GM12874 (cell line): ENCODE data around the gene TPD52L1.

ENCODE experiments used
- TF ChIP-seq, protein P1 (sequence below): IDR thresholded peaks from 2 replicates; pipeline ENCODE4 v1.5.1; 2011; ENCODE audit warnings: low read depth, mild to moderate bottlenecking, control low read depth, low read length, moderate library complexity; ENCODE audit not compliant: insufficient read depth

The TPD52L1 gene

DNA sequence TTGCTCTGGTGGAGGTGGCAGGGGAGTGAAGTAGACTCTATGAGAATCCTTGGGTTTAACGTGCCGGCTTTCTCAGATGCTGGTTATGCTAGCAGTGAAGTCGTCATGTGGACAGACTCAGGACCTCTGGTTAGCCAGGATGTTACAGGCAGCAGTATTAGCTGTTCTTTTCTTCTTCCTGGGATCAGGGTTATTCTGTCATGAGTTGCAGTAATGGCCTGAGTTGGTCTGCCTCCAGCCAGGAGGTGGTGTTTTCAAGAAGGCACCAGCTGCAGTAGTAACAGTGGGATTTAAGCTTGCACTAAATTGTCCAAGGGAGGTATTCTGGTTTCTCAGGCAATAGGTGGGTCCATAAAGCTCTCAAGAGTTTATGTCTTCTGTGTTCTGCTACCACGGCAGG is 91.5 kb downstream of the TPD52L1 start:
- TF ChIP-seq, protein P1, sequence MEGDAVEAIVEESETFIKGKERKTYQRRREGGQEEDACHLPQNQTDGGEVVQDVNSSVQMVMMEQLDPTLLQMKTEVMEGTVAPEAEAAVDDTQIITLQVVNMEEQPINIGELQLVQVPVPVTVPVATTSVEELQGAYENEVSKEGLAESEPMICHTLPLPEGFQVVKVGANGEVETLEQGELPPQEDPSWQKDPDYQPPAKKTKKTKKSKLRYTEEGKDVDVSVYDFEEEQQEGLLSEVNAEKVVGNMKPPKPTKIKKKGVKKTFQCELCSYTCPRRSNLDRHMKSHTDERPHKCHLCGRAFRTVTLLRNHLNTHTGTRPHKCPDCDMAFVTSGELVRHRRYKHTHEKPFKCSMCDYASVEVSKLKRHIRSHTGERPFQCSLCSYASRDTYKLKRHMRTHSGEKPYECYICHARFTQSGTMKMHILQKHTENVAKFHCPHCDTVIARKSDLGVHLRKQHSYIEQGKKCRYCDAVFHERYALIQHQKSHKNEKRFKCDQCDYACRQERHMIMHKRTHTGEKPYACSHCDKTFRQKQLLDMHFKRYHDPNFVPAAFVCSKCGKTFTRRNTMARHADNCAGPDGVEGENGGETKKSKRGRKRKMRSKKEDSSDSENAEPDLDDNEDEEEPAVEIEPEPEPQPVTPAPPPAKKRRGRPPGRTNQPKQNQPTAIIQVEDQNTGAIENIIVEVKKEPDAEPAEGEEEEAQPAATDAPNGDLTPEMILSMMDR, result no peak

DNA sequence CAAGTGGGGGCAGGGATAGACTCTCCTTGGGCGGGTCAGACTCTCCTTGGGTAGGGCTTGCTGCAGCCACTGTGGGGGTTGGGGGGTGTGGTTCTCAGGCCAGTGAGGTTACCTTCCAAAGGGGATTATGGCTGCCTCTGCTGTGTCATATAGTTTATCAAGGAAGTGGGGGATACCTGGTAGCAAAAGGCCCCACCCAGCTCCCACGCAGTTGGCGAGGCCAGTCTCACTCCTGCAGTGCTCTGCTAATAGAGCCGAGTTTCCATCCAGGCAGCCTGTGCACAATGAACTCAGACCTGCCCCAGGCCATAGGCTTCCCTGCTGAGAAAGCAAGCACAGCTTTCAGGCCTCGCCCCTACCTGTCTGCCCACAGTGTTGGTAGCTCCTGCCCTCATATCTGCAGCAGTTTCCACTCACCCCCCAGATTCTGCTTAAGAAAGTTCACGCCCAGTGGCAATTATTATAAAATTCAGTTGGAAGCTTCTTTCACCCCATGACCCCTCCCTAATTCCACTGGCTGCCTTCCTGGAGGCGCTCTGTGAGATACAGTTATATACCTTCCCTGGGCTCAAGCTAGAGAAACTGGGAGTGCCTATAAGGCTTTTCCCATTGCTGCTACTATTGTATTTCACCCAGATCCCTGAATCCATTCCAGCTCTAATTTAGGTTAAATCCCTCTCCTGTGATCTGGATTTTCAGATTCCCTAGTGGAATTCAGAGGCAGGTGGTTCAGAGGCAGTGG is 92.1 kb downstream of the TPD52L1 start:
- TF ChIP-seq, protein P1, result no peak

DNA sequence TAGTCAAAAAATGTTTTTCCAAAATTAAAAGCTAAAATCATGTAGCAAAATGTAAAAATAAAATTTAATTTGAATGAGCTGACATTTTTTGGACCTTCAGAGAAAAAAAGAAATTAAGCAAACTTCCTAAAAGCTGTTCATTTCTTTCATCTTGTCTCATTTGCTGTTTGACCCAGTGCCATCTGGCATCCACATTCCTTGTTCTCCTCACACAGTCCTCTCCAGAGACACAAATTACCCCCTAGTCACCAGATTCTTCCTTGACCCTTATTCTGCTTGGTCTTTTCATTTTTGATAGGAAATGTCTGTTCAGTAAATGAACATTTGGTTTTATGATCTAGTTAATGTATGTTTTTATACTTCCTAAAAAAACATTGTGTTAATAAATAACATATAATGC is 93.0 kb downstream of the TPD52L1 start:
- TF ChIP-seq, protein P1, result no peak

DNA sequence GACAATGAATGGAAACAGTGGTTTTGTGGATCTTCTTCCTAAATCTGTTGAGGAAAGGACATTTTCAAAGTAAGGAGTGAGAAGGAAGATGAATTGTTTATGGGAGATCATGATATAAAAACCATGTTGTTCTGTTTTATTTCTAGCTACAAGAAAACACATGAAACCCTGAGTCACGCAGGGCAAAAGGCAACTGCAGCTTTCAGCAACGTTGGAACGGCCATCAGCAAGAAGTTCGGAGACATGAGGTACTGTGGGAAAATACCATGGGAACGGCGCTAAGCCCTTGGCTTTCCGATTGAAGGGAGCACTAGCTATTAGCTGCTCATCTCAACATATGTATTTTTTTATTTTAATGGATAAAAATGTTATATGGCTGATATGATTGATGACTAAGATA is 94.6 kb downstream of the TPD52L1 start:
- TF ChIP-seq, protein P1, result no peak

DNA sequence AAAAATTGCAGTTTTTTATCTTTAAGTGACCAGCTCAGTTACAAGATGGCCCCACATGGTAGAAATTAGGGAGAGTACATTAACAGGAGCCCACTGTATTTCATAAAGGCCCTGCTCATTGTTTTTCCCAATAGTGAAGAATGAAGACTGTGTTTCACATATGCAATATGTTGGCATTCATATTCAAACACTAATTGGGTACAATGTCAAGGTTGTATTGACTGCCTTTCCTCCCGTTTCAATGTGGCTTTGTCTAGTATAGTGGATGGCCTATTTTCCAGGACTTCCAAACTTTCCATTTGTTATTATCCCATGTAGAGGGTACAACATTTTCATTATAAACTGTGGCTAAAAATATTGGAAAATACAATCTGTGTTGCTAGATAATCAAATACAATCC is 96.9 kb downstream of the TPD52L1 start:
- TF ChIP-seq, protein P1, result no peak

DNA sequence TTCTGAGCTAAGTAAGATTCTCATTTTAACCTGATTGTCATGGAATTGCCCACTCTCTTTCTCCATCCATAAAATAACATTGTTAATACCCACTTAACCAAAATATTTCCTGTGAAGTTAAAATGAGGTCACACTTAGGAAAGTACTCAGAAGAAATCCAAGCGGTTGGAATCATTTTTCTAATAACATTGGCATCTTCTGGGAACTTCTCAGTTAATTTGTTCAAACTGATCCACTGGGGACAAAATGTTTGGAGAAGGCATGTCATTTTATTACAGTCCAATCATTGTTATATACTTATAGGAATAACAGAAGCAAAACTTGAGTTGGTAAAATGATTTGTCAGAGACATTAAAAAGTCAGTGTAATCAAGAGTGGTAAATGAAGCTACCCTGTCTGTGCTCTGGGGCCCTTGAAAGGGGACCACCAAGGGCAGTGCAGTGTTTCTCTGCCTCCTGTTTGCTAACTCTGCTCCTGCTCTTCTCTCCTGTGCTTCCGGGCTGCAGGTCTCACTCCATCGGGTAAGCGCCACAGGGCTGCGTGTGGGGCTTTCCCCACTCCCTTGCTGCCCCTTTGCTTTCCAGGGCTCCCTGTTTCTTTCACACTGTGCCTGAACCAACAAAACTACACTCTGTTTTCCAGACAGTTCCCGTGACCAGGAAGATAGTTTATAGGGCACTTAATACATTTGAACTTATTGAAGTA is 98.1 kb downstream of the TPD52L1 start:
- TF ChIP-seq, protein P1, result no peak

DNA sequence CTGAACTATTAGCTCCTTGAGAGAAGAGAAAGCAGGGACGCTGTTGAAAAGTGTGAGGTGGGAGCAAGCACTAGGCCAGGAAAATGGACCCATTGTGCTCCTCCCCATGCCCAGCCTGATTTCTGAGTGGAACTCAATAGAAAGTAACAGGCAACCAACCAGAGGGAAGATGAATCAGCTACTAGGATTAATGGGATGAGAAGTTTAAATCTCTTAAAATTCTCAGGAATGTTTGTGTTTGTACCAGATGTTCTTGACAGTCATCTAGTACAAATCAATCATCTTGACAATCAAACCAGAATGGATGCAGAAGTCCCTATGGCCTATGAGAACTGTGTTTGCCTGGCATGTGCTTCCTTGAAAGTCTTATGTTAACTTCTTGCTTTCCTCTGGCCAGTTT is 99.3 kb downstream of the TPD52L1 start:
- TF ChIP-seq, protein P1, result no peak
